Activated CD8-positive, alpha-beta memory T cell treated with anti-CD3 and anti-CD28 coated beads for 48 hours (primary cell): Measurements from ENCODE around the gene B3GNT3.

Source experiments
- DNase-seq, 3 experiments: peaks; one replicate each; pipeline ENCODE4 v3.0.0-alpha.2; 2020; ENCODE audit warnings: low read depth in 2 of 3, low spot score in 2 of 3

Gene B3GNT3

GRCh38 chr19:17859533-17860330, 64.8 kb downstream of the B3GNT3 start, which contains the start of gene RPL18A:
RPL18A (plus strand) TSS chr19:17859910; CDS start chr19:17859957, 47 bp downstream.
- peak; percentile 89 to 98 (median 95) for DNase-seq

GRCh38 chr19:17860331-17860992, 65.5 kb downstream of the B3GNT3 start:
- DNase-seq: no peak

- DNase-seq: no peak
Observed at GRCh38 chr19:17860993-17861360, 66.0 kb downstream of the B3GNT3 start.

GRCh38 chr19:17861542-17862402, 66.8 kb downstream of the B3GNT3 start:
- no peak for DNase-seq

- no peak for DNase-seq
Observed at GRCh38 chr19:17862711-17863519, 68.0 kb downstream of the B3GNT3 start.
